K562 (cell line): ENCODE results near the gene CELA3B. TPM values are rescaled to one million over a fixed set of nuclear protein-coding genes. Genes with fewer than 3 reads are reported as not detected.
"Not testable (repeated sequence)": the region's sequence is repeated elsewhere in the genome, so short reads cannot be mapped to it uniquely, and the experiment has no call there.

Source experiments
- ATAC-seq: fragments of 200-7000 bp; cut with Tn5 transposase; 3 replicates; pipeline ENCODE4 v1.9.1; 2020; ENCODE audit warnings: moderate library complexity
- BruUV-seq: library from RNA; stranded (reverse); fragments of 400-500 nt; replicated peaks from 2 replicates; lab custom pipeline; 2021; lab: Mats Ljungman, UMichigan
- CTCF ChIA-PET: fragments of 300-600 bp; formaldehyde crosslinking; extraction: SDS; loops from one replicate; lab custom pipeline; 2021; ENCODE audit warnings: low intra/inter-chr PET ratio; lab: Yijun Ruan, JAX
- POLR2A ChIA-PET: fragments of 300-600, 350-650 bp; sonication (Branson Sonifier 250); formaldehyde crosslinking; extraction: SDS; loops from one replicate; lab custom pipeline; 2021; ENCODE audit warnings: antibody characterized with exemption, inconsistent platforms; lab: Yijun Ruan, JAX
- DNase-seq, 4 experiments: peaks; one replicate each; pipeline versions ENCODE4 v3.0.0 to v3.0.0-alpha.2; 2011 to 2018; ENCODE audit warnings: low spot score in 3 of 4, mixed read lengths in 3 of 4; ENCODE audit errors: extremely low read depth in 1 of 4
- FAIRE-seq: peaks from 2 replicates; lab custom pipeline; 2011; peaks lifted over from hg19 to GRCh38; lab: Jason Lieb, UNC
- H2AFZ ChIP-seq: 2 replicates; pipeline ENCODE4 v1.6.0; 2011; ENCODE audit warnings: low read depth, low read length, control low read depth, inconsistent platforms
- H3K27ac ChIP-seq: fragments of 200-600 bp; 3 replicates; pipeline ENCODE4 v1.8.0; 2011; ENCODE audit warnings: low read depth, mild to moderate bottlenecking, control low read depth, inconsistent platforms, low read length, moderate library complexity, mixed read lengths; ENCODE audit errors: extremely low read depth
- H3K27me3 ChIP-seq, 2 experiments: fragments of 300-600 bp in 1 of 2; 2 replicates in 1 of 2; 3 replicates in 1 of 2; pipeline versions ENCODE4 v1.6.0 to v1.8.0; 2011; ENCODE audit warnings: inconsistent platforms in 2 of 2, low read length in 2 of 2, mild to moderate bottlenecking in 1 of 2, mixed read lengths in 1 of 2, moderate library complexity in 1 of 2; ENCODE audit not compliant: control insufficient read depth in 2 of 2, insufficient read depth in 2 of 2
- H3K36me3 ChIP-seq: fragments of 300-600 bp; 3 replicates; pipeline ENCODE4 v1.8.0; 2011; ENCODE audit warnings: mild to moderate bottlenecking, low read length, inconsistent platforms; ENCODE audit not compliant: control insufficient read depth, insufficient read depth
- H3K4me1 ChIP-seq, 2 experiments: fragments of 200-600 bp in 1 of 2; replicated peaks in 1 of 2; 2 replicates in 1 of 2; 3 replicates in 1 of 2; pipeline versions ENCODE4 v1.5.1 to v1.8.0; 2011; ENCODE audit warnings: inconsistent platforms in 2 of 2, low read length in 2 of 2, mild to moderate bottlenecking in 1 of 2, mixed read lengths in 1 of 2, moderate library complexity in 1 of 2; ENCODE audit not compliant: control insufficient read depth in 2 of 2, insufficient read depth in 2 of 2
- H3K4me2 ChIP-seq: 2 replicates; pipeline ENCODE4 v1.6.1; 2011; ENCODE audit warnings: low read length, control low read depth, inconsistent platforms, mixed read lengths; ENCODE audit not compliant: insufficient read depth
- H3K4me3 ChIP-seq: fragments of 200-600 bp; sonication (generic), shearing (Covaris generic); 2 replicates; pipeline ENCODE4 v1.5.1; 2016; ENCODE audit warnings: control low read depth, inconsistent platforms
- H3K79me2 ChIP-seq: fragments of 200-600 bp; 3 replicates; pipeline ENCODE4 v1.8.0; 2011; ENCODE audit warnings: low read length, inconsistent platforms; ENCODE audit not compliant: control insufficient read depth, insufficient read depth
- H3K9ac ChIP-seq, 2 experiments: 2 replicates each; pipeline versions ENCODE4 v1.6.0 to v1.6.1; 2011; ENCODE audit warnings: low read depth in 2 of 2, low read length in 2 of 2, control low read depth in 1 of 2, inconsistent platforms in 1 of 2, mild to moderate bottlenecking in 1 of 2, mixed read lengths in 1 of 2; ENCODE audit not compliant: insufficient read depth in 1 of 2
- H3K9me1 ChIP-seq: one replicate; pipeline ENCODE4 v1.6.0; 2011; ENCODE audit warnings: inconsistent platforms, mild to moderate bottlenecking, low read length, moderate library complexity; ENCODE audit not compliant: control insufficient read depth, insufficient read depth
- H3K9me3 ChIP-seq: replicated peaks from 2 replicates; pipeline ENCODE4 v1.5.1; 2011; ENCODE audit warnings: low read depth, low read length, inconsistent platforms; ENCODE audit not compliant: control insufficient read depth, insufficient read depth
- H4K20me1 ChIP-seq: replicated peaks from 2 replicates; pipeline ENCODE4 v1.6.1; 2011; ENCODE audit warnings: low read length, inconsistent platforms, mixed read lengths; ENCODE audit not compliant: control insufficient read depth, insufficient read depth
- CTCF ChIP-seq, 3 experiments: IDR thresholded peaks in 2 of 3; conservative IDR thresholded peaks in 1 of 3; 2 replicates each; pipeline ENCODE4 v1.5.1; 2011 to 2012; ENCODE audit warnings: low read length in 3 of 3, mild to moderate bottlenecking in 3 of 3, control low read depth in 2 of 3, improper control_type of control experiment in 1 of 3, inconsistent platforms in 1 of 3, low read depth in 1 of 3, mixed read lengths in 1 of 3, moderate library complexity in 1 of 3; ENCODE audit not compliant: insufficient read depth in 2 of 3
- WGBS: fragments of 100-300 bp; shearing (Covaris generic); methylation state at CpG from one replicate; pipeline ENCODE4 v1.1.6; 2016; ENCODE audit warnings: low coverage, mixed read lengths; ENCODE audit not compliant: insufficient coverage; ENCODE audit errors: missing lambda C conversion rate; 5-methylcytosine and 5-hydroxymethylcytosine counted together
- in situ Hi-C: fragments of 300-500 bp; cut with MboI; formaldehyde crosslinking; loops from 4 replicates; pipeline ENCODE4 v1.15.0; 2018; ENCODE audit warnings: inconsistent platforms, mixed read lengths
- intact Hi-C: fragments of 100-400 bp; cut with micrococcal nuclease; formaldehyde crosslinking; loops from 2 replicates; pipeline ENCODE4 v1.14.2; 2022
- polyA plus RNA-seq, 8 experiments: library from polyadenylated mRNA; depleted of rRNA in 4 of 8; stranded (reverse) in 5 of 8; unstranded in 3 of 8; fragments of >200 nt; fragmentation: Nextera tagmentation in 2 of 8; fragmentation: Illumina TruSeq in 1 of 8; extraction: Ambion mirVana in 2 of 8; extraction: Trizol in 1 of 8; gene quantifications; 2 replicates each; pipeline versions ENCODE4 v1.2.1 to v1.2.3, GENCODE V29; 2011 to 2014; ENCODE audit warnings: inconsistent platforms in 1 of 8, missing spikeins in 1 of 8
- total RNA-seq, 7 experiments: library from RNA; depleted of rRNA in 6 of 7; stranded (reverse); fragments of >200 nt in 6 of 7; fragmentation: Illumina TruSeq in 2 of 7; extraction: Trizol in 2 of 7; gene quantifications; 2 replicates each; pipeline versions ENCODE4 v1.2.1 to v1.2.3, GENCODE V29; 2011 to 2021; ENCODE audit warnings: low replicate concordance in 1 of 7

CELA3B gene
- total and polyA plus RNA-seq, 9 of the 15 experiments (the other 6 are each of a cell fraction or from before 2014, with no cell fraction given) = 3.1 TPM; not detected in 8

- BruUV-seq, H3K4me1 ChIP-seq, H3K9me1 ChIP-seq, CTCF ChIA-PET, H3K4me2 ChIP-seq, H3K4me3 ChIP-seq, POLR2A ChIA-PET, H3K36me3 ChIP-seq, H3K9me3 ChIP-seq, H3K27ac ChIP-seq, H4K20me1 ChIP-seq, in situ Hi-C loops, intact Hi-C loops, DNase-seq, H3K79me2 ChIP-seq, H2AFZ ChIP-seq: not testable (repeated sequence)
- FAIRE-seq (peak; percentile 84), ATAC-seq (peak; percentile 96)
- TF ChIP-seq CTCF (IDR thresholded peaks at IDR 0.05 in 2 of 3, conservative IDR thresholded peaks at IDR 0.05 in 1 of 3; ENCODE audit: insufficient read depth in 2 of 3, low read depth in 1 of 3, low read length in 3 of 3) = peak in 2 of 3 experiments; percentile 2 to 33; a peak in 1 of 6 replicates
- 13% methylated on average over 8 of the region's 21 CpGs for WGBS
- peak overlapping the region in 1 of 2 experiments; percentile 28; a peak in 1 of 4 replicates for H3K9ac ChIP-seq
- H3K27me3 ChIP-seq = peaks cover 10 to 19% of the 10 kb centered on the region in 2 experiments; a peak in 4 of 5 replicates
These were observed 3.8 kb downstream of the CELA3B start for GRCh38 chr1:21980515-21981220.

- FAIRE-seq, H3K36me3 ChIP-seq, H3K9me1 ChIP-seq, POLR2A ChIA-PET, H3K9me3 ChIP-seq, DNase-seq, in situ Hi-C loops, H2AFZ ChIP-seq, H4K20me1 ChIP-seq, H3K4me2 ChIP-seq, CTCF ChIA-PET, BruUV-seq, H3K27ac ChIP-seq, H3K4me1 ChIP-seq, H3K79me2 ChIP-seq, H3K9ac ChIP-seq, H3K4me3 ChIP-seq, ATAC-seq, intact Hi-C loops: not testable (repeated sequence)
- peaks cover 8 to 14% of the 10 kb centered on the region in 2 experiments; a peak in 4 of 5 replicates for H3K27me3 ChIP-seq
- 29% methylated on average over 1 of the region's 4 CpGs for WGBS
These were observed 4.4 kb downstream of the CELA3B start for GRCh38 chr1:21981253-21981652.

- H3K4me1 ChIP-seq, BruUV-seq, ATAC-seq, H3K4me3 ChIP-seq, in situ Hi-C loops, intact Hi-C loops, H3K9me3 ChIP-seq, H2AFZ ChIP-seq, H3K27ac ChIP-seq, H3K9me1 ChIP-seq, H4K20me1 ChIP-seq, H3K79me2 ChIP-seq, H3K36me3 ChIP-seq, H3K27me3 ChIP-seq, H3K9ac ChIP-seq, FAIRE-seq, DNase-seq, H3K4me2 ChIP-seq: not testable (repeated sequence)
- POLR2A ChIA-PET = interaction anchor here (0.6 kb wide), 3 partner anchors 11 to 185 kb away, joined by 3 read pairs; no protein-coding TSS in a partner anchor
- CTCF ChIA-PET = interaction anchor here (0.6 kb wide), 1 partner anchor 41 kb away, joined by 3 read pairs; no protein-coding TSS in a partner anchor
- 31% methylated on average over 6 of the region's 6 CpGs for whole genome bisulfite sequencing
These were observed 5.3 kb downstream of the CELA3B start for GRCh38 chr1:21982122-21982521.
